Inflammatory macrophage treated with lipopolysaccharide for 4 hours (primary cell): ENCODE data around the gene BMPR2.
"Not testable (repeated sequence)": the region's sequence is repeated elsewhere in the genome, so short reads cannot be mapped to it uniquely, and the experiment has no call there.

ENCODE experiments used
- DNase-seq: peaks from one replicate; pipeline ENCODE4 v3.0.0-alpha.2; 2020

The BMPR2 gene

DNA sequence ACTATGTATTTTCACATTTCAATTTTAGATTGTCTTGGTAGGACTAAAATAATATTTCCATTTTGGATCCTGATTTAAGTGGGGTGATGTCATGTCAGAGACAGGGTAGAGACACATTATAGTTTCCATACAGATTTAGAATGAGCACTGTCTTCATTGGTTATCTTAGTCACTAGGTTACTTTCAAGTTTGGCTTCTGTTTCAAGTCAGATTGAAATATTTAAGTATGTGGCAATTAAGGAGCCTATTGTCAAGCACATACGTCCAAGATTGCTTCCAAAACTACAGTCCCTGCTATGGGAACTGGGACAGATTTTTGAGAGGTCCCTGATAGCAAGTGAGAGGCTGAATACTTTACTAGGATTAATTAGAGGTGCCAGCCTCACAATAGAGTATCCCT lies 169.4 kb downstream of the BMPR2 start:
- no peak for DNase-seq

GRCh38 chr2:202545931-202546330 lies 169.8 kb downstream of the BMPR2 start:
- no peak for DNase-seq

GRCh38 chr2:202546499-202547141 lies 170.5 kb downstream of the BMPR2 start:
- DNase-seq = not testable (repeated sequence)

DNA sequence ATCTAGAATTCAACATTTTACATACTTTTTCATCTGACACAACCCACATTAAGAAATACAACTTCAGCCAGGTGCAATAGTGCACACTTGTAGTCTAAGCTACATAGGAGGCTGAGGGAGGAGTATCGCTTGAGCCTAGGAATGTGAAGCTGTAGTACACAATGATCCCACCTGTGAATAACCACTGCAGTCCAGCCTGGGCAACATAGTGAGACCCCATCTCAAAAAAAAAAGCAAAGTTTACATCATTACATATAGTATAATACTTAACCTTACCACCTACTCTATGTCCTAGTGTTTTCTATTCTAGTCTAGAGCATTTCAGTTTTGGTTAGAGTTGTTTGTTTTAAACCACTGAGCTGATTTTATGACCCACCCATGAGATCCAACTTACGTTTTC lies 172.1 kb downstream of the BMPR2 start:
- no peak for DNase-seq

- not testable (repeated sequence) for DNase-seq
These were observed 174.9 kb downstream of the BMPR2 start for GRCh38 chr2:202551000-202551399.

DNA sequence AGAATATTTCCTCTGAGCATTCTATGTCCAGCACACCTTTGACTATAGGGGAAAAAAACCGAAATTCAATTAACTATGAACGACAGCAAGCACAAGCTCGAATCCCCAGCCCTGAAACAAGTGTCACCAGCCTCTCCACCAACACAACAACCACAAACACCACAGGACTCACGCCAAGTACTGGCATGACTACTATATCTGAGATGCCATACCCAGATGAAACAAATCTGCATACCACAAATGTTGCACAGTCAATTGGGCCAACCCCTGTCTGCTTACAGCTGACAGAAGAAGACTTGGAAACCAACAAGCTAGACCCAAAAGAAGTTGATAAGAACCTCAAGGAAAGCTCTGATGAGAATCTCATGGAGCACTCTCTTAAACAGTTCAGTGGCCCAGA lies 179.2 kb downstream of the BMPR2 start:
- DNase-seq = no peak

- no peak for DNase-seq
These were observed 184.1 kb downstream of the BMPR2 start for GRCh38 chr2:202560200-202560599.

DNA sequence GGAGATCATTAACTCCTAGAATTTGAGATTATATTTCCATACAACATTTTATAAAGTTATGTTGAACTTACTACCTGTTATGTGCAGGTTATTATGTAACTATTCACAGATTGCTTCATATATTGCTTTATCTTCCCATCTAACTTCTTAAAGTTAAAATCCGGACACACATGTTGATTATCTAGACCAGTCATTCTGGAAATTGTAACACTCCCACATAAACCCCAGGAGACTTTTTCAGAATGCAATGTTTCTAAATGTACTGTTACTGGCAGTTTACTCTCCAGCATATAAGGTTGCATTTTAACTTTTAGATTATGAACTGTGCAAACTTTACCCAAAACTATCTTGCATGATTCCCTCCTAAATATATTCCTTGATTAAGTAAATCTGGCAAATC lies 188.1 kb downstream of the BMPR2 start:
- no peak for DNase-seq

DNA sequence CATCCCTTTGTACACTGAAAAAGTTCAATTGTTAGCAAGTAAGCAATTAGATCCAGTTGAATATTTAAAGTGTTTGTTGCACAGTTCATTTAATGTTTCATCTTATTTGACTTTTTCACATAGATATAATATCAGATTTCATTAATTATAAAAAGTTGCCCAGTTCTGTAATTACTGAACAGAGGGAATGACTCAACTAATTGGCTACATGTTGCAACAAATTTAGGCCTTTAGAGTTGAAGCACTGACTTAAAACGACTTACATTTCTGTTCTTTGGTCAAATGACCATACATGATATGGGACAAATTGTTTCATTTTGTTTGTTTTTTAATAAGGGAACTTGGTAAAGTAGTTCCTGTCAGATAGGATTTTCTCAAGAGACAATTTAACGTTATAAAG lies 190.2 kb downstream of the BMPR2 start:
- DNase-seq = no peak

GRCh38 chr2:202574541-202574940 lies 198.4 kb downstream of the BMPR2 start:
- DNase-seq = no peak

DNA sequence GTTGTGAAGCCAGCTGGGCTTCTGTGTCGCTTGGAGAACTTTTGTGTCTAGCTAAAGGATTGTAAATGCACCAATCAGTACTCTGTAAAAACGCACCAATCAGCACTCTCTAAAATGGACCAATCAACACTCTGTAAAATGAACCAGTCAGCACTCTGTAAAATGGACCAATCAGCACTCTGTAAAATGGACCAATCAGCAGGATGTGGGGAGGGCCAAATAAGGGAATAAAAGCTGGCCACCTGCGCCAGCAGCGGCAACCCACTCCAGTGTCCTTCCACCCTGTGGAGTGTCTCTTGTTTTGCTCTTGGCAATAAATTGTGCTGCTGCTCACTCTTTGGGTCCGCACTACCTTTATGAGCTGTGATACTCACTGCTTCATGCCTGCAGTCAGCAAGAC lies 199.1 kb downstream of the BMPR2 start:
- not testable (repeated sequence) for DNase-seq

DNA sequence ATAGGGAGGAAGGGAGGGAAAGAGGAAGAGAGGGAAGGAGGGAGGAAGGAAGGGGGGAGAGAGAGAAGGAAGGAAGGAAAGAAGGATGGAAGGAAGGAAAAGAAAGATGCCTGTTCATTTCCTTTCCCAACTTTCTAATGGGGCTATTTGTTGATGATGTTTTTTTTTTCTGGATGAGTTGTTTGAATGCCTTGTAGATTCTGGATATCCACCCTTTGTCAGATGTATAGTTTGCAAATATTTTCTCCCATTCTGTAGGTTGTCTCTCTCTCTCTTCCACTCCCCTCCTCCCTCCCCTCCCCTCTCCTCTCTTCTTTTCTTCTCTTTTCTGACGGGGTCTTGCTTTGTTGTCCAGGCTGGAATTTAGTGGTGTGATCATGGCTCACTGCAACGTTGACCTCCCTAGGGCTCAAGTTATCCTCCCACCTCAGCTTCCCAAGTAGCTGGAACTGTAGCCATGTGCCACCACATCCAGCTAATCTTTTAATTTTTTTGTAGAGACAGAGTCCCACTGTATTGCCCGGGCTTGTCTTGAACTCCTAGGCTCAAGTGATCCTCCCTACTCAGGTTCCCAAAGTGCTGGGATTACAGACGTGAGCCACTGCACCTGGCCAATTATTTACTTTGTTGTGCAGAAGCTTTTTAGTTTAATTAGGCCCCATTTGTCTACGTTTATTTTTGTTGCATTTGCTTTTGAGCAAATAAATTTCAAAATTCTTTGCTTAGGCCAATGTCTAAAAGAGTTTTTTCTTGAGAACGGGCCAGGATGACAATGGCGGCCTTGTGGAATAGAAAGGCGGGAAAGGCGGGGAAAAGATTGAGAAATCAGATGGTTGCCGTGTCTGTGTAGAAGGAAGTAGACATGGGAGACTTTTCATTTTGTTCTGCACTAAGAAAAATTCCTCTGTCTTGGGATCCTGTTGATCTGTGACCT lies 201.4 kb downstream of the BMPR2 start:
- DNase-seq = no peak

GRCh38 chr2:202582846-202583245 lies 206.7 kb downstream of the BMPR2 start:
- DNase-seq = not testable (repeated sequence)

DNA sequence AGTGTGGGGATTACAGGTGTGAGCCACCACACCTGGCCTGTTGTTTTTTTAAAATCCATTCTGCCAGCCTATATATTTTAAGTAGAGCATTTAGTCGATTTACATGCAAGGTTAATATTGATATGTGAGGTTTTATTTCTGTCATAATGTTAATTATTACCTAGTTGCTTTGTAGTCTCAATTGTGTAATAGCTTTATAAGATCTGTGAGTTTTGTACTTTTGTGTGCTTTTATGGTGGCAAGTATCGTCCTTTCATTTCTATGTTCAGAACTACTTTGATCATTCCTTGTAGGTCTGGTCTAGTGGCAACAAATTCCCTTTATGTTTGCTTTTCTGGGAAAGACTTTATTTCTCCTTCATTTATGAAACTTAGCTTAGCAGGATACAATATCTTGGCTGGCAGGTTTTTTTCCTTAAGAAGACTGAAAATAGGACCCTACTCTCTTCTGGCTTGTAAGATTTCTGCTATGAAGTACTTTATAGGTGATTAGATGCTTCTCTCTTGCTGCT lies 207.6 kb downstream of the BMPR2 start:
- DNase-seq = no peak

- DNase-seq = peak; percentile 69
These were observed 212.8 kb downstream of the BMPR2 start for GRCh38 chr2:202588647-202589581.

- no peak for DNase-seq
These were observed 213.4 kb downstream of the BMPR2 start for GRCh38 chr2:202589582-202589949.

GRCh38 chr2:202592566-202592965 lies 216.4 kb downstream of the BMPR2 start:
- no peak for DNase-seq

GRCh38 chr2:202599105-202599504 lies 223.0 kb downstream of the BMPR2 start:
- DNase-seq = no peak

GRCh38 chr2:202599911-202600310 lies 223.8 kb downstream of the BMPR2 start:
- no peak for DNase-seq

DNA sequence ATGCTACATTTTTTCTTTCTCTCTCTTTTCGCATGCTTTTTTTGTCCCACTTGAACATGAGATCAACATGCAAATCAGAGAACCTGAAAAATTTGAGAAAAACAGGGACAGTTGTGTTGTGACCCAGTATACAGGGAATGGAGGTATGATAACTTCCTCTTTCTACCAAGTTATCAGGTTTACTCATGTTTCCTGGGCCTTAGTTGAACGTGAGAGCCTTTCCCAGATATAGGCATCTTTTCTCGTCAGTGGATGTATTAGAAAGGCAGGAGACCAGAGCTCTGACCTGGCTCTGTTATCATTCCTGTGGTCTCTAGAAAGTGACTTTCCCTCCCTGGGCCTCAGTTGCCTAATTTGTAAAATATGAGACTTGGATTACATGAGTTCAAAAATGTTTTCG lies 228.6 kb downstream of the BMPR2 start:
- no peak for DNase-seq

- DNase-seq = no peak
These were observed 229.0 kb downstream of the BMPR2 start for GRCh38 chr2:202605174-202605573.

GRCh38 chr2:202608142-202608852 lies 232.2 kb downstream of the BMPR2 start:
- peak; percentile 83 for DNase-seq
